Stimulated activated CD8-positive, alpha-beta memory T cell treated with anti-CD3 and anti-CD28 coated beads, Interleukin-12 subunit alpha, Interleukin-12 subunit beta, amount 100 ng/mL, for 24 hours (primary cell): Measurements from ENCODE around the gene AKAP8.
A peak's percentile ranks its signal among the peaks of the same experiment; 100 is the strongest.
"Not testable (repeated sequence)": the region's sequence is repeated elsewhere in the genome, so short reads cannot be mapped to it uniquely, and the experiment has no call there.

ENCODE experiments used
- DNase-seq: peaks from one replicate; pipeline ENCODE4 v3.0.0-alpha.2; 2020; ENCODE audit errors: extremely low read depth

The AKAP8 gene

DNA sequence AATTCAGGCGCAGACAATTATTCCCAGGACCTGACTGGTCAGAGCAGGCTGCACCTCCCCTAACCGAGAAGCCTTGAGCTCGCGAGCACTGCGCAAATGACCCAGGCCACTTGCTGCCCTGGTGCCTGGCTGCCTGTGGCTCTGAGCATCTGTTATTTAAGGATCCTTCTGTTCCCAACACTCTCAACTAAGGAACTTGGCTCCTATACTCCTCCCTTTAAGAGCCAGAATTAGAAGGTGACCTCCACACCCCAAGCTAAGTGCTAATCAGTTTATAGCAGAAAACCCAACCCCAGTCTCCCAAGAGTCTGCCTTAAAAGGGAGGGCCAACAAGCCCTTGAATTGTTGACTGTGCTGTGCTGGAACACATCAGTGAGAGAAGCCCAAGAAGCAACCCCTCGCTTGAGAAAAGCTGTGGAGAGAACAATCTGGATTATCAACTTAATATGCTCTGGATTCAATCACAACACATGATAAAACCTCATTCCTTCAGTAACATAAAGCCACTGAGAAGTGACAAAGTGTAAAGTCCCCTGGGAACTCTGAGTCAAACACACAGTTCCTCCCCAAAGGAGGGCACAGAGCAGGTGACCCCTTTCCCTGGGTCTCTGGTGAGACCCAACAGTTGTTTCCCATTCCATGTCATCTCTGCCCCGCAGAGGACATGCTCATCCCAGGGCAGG lies 24.7 kb upstream of the AKAP8 start:
- DNase-seq = no peak

DNA sequence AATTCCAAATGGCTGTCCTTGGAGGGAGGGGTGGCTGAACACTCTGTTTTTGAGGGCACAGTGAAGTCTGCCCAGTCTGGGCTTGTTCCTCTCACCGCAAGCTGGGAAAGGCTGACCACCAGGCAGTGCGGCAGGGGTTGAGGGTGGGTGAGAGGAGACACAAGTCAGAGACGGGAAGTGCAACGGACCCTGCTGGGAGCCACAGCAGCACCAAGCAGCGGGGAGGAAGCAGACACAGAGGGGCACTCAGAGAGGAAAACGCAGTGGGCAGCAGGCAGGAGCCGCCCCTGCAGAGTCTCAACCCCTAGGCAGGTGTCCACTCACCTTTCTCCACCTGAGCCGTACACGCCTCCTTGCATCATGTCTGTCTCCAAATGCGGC lies 23.6 kb upstream of the AKAP8 start:
- DNase-seq = no peak

DNA sequence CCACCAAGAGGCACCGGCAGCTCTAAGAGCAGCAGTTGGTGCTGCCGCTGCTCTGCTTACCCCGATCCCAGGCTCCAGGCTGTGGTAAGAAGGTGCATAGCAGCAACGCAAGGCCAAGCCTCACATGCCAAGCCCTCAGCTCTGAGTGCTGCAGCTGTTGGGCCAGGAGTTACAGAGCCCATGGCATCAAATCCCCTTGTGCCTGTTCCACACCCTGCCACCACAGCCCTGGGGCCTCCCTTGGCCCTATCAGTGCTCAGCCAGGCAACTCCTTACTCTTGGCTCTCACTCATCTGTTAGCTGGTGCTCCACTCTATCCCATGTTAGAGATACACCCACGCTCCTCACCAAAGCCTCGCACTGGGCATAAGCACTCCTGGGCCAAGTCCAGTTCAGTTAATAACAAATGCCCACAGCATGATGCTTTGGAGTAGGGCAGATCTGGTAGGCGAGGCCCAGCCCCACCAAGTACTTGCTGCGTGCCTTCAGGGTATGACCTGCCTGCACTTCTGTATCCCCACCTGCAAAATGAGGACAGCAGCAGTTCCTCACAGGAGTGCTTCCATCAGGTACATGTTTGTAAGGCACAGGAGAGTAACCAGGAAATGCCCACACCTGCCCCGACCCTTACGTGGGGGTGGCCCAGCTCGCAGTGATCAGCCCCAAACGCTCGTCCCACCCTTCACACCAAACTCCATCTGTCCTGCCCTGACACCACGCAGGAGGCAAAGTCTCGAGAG lies 23.0 kb upstream of the AKAP8 start:
- DNase-seq = no peak

DNA sequence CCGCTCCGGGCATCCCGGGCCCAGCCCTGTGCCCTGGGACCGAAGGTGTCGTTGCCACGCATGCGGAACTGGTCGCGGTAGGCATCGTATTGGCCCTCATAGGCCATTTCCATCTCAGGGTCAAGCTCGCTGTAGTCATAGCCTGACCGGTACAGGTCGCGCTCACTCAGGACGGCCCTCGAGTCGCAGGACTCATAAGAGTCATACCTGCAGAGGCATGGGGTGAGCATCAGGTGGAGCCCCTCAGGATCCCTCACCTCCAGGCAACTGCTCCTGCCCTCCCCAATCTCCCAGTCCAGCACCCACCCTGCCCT lies 21.8 kb upstream of the AKAP8 start:
- DNase-seq = no peak

DNA sequence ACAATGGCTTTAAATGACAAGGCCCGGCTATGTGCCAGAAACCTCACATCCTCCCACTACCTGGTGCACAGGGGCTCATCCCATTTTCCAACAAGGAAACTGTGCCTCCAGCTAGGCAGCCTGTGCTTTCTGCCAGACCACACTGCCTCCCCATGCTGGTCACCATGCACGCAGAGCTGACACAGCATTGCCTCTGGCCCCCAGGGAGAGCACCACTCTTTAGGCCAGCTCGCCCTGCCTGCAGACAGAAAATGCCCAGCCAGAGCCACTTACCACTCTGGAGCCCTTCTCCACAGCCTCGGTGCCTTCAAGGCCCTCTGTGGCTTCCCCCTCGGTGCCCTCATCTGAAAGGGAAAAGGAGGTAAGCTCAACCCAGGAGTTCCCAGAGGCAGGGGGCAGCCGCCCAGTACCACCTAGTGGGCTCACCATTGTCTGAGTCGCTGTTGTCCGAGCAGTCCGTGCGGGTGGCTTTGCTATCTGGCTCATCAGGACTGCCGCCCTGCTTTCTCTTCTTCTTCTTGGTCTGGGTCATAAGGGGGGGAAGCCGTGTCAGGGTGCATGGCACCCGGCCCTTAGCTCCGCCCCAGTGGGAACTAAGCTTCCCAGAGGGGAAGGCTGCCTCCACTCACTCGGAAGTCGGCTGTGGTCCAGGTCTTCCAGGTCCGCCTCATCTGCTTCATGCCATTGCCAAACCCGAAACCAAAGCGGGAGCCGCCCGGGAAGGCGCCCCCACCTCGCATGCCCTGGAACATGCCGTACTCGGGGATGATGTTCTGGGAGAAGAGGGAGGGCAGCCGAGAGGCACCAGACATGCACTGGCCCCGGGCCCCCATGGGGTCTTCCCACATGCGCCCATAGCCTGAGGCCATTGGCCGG lies 21.2 kb upstream of the AKAP8 start:
- no peak for DNase-seq

DNA sequence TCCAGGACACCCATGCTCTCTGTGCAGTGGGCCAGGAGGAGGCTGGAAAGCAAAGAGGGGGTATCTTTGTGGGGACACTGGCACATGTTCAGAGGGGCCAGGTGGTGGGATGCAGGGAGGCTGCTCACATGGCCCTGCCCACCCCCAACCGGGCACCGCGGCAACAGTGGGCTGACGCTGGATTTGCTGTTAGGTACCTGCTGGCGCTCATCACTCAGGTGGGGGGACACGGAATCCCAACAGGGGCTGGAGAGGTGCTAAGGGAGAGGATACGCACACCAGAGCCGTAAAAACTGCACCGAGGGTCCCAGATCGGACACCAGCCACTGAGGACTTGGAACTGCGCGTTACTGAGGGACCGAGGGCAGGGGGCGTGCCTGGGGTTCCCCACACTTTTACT lies 20.0 kb upstream of the AKAP8 start:
- no peak for DNase-seq

DNA sequence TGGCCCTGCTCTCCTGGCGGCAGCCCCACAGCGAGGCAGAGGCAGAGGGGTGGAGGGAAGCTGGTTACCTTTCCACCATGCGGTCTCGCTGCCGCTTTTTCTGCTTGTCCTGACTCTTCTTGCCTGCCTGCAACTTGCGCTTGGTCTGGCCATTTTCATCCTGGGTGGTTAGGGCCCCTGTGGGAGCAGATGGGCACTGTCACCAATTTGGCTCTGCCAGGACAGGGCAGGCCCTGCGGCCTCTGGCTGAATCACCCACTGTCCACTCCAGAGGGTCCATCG lies 19.6 kb upstream of the AKAP8 start:
- DNase-seq = no peak

DNA sequence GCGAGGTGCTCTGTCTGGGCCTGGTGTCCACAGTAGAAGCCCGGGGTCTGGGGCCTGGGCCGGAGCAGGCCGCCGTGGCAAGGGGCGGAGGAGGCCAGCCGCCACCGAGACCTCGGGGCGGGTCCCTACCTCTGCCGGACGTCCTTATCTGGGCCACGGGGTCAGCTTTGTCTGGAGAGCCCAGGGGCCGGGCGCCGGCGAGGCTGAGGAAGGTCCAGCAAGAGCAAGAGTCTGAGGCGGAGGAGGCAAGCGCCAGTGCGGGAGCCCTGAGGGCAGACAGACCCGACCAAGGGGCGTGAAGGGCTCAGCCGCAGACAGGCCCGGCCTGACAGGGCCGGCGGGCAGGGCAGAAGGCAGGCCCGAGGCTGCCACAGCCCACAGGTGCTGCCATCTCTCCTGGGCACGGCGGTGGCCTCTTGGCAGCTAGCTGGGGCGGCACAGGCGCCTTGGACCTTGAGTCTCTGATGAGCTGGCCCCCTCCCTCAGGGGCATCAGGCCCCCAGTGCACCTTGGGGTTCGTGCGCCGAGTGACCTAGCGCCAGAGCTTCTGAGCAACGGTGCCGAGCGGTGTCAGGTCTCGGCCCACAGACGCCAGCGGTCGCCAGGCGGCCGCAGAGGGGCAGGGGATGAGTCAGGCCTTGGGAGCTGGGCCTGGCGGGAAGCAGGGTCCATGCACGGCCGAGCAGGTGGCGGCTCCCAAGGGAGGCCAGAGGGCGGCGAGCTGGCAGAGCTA lies 19.1 kb upstream of the AKAP8 start:
- no peak for DNase-seq

DNA sequence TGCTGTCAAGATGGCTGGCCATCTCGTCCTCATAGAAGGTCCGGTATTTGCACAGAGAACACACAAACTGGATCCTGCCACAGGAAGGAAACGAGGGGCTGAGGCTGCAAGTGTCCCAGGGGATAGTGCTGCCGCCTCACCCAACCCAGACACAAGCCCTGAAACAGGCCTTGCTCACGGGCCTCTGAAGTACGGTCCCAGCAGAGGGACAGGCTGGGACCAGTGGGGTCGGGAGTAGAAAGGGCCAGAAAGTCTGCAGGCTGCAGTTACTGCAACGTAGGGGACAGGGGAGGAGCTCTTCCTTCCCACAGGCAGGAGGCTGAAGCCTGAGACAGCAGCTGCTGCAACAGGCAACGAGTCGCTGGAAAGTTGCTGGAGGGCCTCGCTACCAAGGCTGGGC lies 18.2 kb upstream of the AKAP8 start:
- DNase-seq = no peak

DNA sequence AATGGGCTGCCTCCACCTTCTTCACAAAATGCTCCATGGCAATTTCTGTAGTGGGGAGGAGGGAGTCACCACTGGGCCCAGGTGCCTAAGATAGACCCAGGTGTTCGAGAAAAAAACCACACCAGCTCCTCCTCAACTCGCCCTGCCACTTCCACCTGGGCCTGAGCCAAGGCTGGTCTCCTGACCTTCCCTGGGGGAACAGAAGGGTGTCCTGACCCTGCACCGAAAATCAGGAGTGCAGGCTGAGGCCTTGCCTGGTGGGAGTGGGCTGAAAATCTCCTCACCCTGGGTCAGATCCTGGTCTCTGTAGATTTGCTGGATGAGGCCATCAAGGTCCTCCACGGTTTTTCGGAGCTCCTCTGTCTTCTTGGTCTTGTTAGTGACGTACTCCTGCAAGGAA lies 17.6 kb upstream of the AKAP8 start:
- no peak for DNase-seq

DNA sequence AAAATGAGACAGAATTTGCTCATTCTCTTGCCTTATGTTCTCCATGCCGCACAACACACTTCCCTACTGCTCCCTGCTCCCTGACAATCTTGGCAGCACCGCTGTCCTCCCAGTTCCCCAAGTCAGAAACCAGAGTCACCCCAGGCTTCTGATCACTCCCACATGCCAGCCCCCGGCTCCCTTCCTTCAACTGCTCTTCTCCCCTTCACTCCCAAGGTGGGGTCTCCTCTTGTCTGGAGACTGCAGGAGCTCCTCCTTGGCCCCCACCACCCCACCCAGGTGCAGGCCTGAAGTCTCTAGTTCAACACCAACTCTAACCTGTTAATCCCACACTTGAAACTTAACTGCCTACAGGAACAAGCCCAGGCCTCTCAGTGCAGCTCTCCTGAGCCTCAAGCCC lies 16.8 kb upstream of the AKAP8 start:
- no peak for DNase-seq

DNA sequence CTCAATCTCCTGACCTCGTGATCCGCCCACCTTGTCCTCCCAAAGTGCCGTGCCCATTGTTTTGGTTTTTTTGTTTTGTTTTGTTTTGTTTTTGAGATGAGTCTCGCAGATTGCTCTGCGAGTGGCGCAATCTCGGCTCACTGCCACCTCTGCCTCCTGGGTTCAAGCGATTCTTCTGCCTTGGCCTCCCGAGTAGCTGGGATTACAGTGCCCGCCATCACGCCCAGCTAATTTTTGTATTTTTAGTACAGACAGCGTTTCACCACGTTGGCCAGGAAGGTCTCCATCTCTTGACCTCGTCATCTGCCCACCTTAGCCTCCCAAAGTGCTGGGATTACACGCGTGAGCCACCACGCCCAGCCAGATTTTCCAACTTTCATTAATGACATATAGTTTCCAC lies 15.7 kb upstream of the AKAP8 start:
- not testable (repeated sequence) for DNase-seq

DNA sequence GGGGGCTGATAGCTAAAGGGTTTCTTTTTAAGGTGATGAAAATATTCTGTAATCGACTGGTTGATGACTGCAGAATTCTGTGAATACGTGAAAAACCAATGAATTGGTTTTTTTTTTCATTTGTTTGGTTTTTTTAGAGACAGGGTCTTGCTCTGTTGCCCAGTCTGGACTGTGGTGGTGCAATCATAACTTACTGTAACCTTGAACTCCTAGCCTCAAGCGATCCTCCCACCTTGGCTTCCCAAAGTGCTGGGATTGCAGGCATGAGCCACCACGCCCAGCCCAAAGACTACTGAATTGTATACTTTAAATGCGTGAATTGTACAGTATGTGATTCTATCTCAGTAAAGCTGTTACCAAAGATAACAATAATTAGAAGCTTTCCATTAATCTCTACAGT lies 14.8 kb upstream of the AKAP8 start:
- no peak for DNase-seq

DNA sequence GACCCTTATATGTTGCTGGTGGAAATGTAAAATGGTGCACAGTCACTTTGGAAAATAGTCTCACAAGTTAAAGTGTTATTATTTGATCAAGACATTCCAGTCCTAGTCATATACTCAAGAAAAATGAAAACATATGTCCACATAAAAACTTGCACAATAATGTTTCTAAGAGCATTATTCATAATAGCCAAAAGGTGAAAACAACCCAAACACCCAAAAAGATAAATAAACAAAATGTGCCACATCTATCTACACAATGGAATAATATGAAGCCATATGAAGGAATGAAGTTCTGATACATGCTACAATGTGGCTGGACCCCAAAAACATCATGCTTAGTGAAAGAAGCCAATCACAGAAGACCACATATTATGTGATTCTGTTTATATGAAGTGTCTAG lies 14.4 kb upstream of the AKAP8 start:
- DNase-seq = no peak

DNA sequence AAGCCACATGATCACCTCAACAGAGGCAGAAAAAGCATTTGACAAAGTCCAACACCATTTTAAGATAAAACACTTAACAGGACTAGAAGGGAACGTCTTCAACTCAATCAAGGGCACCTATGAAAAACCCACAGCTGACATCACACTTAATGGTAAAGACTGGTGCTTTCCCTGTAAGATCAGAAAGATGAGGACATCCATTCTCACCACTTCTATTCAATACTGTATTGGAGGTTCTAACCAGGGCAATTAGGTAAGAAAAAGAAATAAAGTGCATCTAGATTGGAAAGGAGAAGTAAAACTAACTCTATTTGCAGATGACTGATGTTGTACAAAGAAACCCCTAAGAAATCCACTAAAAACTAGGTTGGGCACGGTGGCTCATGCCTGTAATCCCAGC lies 11.2 kb upstream of the AKAP8 start:
- DNase-seq = no peak

DNA sequence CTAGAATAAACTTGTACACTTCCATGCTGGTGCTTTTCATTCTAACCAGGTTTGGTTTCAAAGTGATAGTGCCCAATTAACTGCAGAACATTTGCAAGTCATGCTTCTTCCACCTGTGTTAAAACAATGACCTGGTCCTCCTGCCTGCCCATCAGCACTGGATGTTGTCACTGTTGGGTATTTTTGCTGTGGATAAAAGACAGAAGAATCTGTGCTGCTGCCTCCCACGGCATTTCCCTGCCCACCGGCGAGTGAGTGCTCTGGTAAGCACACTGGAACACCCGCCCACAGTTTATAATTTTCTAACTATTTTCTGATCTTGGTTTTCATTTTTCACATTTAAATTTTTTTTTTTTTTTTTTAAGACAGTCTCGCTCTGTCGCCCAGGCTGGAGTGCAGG lies 2.3 kb upstream of the AKAP8 start:
- no peak for DNase-seq

DNA sequence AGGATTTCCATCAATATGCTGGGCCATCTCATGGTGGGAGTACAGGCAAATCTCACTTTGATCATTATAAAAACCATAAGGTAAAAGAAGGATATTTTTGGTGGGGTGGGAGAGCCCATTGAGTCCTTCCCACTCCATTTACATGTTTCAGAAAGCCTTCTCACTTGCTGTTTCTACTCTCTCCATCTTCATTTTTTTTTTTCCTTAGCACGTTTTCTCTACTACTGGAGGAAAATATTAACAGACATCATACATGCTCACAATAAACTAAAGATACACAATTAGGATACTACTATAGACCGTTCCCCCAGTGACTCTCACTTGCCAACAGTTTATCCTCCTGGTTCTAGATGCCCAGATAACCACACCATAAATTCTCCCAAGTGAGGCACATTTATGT lies 1.8 kb upstream of the AKAP8 start:
- DNase-seq = no peak

DNA sequence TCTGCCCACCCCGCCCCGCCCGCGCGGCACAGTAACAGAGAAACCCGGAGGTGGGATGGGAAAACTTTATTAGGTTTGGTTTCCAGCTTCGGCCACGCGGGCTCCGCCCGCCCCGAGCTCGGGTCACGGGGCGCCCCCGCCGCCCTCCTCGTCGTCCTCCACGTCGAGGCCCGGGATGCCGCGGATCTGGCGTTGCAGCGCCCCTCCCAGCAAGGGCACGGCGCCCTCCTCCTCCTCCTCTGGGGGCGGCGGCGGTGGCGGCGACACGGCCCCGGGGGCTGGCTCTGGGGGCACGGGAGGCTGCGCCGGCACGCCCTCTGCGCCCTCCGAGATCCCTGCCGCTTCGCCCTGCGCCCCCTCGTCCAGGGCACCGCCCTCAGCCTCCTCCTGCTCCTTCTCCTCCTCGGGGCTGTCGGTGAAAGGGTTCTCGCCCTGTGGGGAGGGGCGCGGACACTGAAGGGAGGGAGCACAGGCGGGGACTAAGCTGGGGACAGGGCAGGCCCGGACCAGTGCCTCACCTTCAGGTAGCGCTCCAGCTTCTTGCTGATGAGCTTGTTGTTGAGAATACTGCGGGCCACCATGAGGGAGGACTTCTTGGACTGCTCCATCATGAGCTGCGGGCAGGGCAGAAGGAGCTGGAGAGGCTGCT lies 536 bp upstream of the AKAP8 start:
- DNase-seq = no peak

DNA sequence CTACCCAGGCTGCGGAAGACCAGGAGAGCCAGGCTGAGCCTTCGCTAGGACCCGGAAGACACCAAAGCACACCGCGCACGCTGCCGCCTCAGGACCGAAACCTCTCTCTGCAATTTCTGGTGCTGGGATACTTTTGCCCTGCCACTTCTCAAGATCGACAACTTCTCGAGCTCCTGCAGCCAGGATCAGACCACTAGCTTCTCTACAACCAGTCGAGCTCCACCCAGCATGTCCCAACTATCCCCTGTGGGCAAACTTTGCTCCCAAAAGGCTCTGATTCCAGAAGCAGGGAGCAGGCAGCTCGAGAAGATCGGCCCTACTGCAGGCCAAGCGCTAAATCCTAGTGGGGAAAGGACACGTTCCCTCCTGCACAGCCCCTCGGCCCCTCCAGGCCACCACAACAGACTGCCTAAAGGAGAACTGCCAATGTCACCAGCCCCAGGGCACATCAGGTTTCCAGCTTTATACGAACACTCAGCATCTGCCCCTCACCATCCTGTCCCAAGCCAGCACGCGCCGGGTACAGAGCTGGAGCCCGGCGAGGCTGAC lies 979 bp downstream of the AKAP8 start:
- peak; percentile 19 for DNase-seq

DNA sequence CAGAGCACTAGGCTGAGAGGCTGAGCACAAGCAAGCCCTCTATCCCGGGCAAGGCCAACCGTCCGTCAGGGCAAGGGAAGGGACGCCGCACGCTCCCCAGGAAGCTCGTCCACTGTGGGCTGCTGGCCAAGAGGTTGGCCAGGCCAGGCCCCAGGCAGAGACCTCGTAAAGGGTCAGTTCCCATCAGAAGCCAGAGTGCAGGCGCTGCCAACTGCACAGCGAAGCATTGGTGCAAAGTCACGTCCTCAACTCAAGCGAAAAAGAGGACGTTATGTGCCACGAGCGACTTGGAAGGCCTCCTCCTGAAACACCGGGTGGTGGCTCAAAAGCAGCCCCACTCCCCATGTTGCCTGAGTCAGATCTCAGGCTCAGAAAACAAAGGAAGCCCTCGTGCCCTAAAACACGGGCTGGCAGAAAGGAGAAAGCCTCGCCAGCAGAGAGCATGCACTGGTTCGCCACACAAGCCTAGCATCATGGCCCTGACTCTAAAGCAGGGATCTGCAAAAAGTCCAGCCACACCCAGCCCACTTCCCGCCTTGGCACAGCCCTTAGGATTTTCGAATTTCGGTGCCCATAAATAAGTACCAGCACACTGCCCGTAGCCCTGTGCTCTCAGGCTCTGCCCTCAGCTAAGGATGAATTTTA lies 4.7 kb downstream of the AKAP8 start:
- DNase-seq = no peak

DNA sequence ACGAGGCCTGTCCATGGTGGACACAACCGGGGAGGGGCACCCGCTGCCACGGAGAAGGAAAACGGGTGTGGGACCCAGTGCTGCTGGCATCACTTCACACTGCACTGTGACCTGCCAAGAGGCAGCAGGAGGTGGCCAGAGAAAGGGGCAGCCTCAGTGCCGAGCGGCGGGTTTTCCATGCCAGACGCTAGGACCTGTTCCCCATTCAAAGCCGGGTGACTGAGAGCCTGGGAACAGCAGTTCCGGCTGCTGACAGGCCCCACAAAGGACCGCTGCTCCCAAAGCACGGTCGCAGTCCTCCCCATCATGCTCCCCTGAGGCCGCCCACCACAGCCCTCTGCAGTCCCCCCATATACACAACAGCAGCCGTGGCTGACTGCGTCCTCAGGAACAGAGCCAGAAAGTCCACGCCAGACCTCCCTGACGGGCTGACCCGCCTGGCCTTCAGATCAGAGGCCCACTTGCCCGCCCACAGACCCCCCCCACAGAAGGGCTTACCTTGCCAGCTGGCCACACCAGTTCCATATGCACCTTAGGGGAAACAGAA lies 5.4 kb downstream of the AKAP8 start:
- no peak for DNase-seq
